OCI-LY7 (cell line): ENCODE results near the gene RPS6KA2.

Experiments
- EZH2phosphoT487 ChIP-seq: fragments of 200-600 bp; sonication (generic); IDR thresholded peaks from 2 replicates; pipeline ENCODE4 v1.6.1; 2018; ENCODE audit warnings: low read depth, borderline replicate concordance, mild to moderate bottlenecking, mixed run types, antibody characterized with exemption, low read length, moderate library complexity, mixed read lengths
- TF ChIP-seq, protein P1 (sequence below): fragments of 200-600 bp; sonication (generic); conservative IDR thresholded peaks from 2 replicates; pipeline ENCODE4 v1.5.1; 2014; ENCODE audit warnings: mild to moderate bottlenecking, antibody characterized with exemption, low read length, moderate library complexity, mixed read lengths

DNA sequence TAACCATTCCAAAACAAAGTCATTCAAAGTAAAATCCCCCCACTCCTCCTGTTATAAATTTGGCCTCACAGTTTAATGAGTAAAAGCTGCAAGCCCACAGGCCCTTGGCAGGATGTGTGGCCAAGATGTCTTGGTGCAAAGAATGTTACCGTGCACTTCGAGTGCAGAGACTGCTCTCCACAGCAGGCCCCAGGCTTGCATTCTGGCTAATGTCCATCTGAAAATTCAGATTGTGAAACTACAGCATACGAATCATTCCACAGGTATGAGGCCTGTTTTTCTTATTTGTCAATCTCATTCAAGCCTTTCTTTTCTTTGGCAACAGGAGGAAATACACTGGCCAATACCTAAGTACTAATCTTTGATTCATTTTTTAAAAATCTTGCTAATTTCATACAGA is 7.1 kb downstream of the RPS6KA2 start:
- TF ChIP-seq, protein P1, sequence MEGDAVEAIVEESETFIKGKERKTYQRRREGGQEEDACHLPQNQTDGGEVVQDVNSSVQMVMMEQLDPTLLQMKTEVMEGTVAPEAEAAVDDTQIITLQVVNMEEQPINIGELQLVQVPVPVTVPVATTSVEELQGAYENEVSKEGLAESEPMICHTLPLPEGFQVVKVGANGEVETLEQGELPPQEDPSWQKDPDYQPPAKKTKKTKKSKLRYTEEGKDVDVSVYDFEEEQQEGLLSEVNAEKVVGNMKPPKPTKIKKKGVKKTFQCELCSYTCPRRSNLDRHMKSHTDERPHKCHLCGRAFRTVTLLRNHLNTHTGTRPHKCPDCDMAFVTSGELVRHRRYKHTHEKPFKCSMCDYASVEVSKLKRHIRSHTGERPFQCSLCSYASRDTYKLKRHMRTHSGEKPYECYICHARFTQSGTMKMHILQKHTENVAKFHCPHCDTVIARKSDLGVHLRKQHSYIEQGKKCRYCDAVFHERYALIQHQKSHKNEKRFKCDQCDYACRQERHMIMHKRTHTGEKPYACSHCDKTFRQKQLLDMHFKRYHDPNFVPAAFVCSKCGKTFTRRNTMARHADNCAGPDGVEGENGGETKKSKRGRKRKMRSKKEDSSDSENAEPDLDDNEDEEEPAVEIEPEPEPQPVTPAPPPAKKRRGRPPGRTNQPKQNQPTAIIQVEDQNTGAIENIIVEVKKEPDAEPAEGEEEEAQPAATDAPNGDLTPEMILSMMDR: no peak
- no peak for TF ChIP-seq EZH2phosphoT487
